Cerebellar nuclear complex (tissue), 1 donor: ENCODE data around the gene RNF151.

Experiments
- DNase-seq, 2 experiments: peaks; one replicate each; lab custom pipeline; 2025; lab: John Stamatoyannopoulos, UW

RNF151 gene

GRCh38 chr16:1992704-1993317 is 26.2 kb downstream of the RNF151 start:
- no peak for DNase-seq

- DNase-seq = no peak
Observed at GRCh38 chr16:1993731-1994131, 27.1 kb downstream of the RNF151 start.

GRCh38 chr16:1997494-1998359 is 31.1 kb downstream of the RNF151 start:
- DNase-seq = no peak

- no peak for DNase-seq
Observed at GRCh38 chr16:1998360-1998835, 31.7 kb downstream of the RNF151 start.

- DNase-seq = no peak
Observed at GRCh38 chr16:1998852-1999801, 32.5 kb downstream of the RNF151 start.

- no peak for DNase-seq
Observed at GRCh38 chr16:1999866-2000514, 33.3 kb downstream of the RNF151 start.

- no peak for DNase-seq
Observed at GRCh38 chr16:2001035-2001434, 34.4 kb downstream of the RNF151 start.

- DNase-seq = no peak
Observed at GRCh38 chr16:2001456-2002355, 35.0 kb downstream of the RNF151 start.

GRCh38 chr16:2002406-2003230 is 36.0 kb downstream of the RNF151 start:
- DNase-seq = no peak

- no peak for DNase-seq
Observed at GRCh38 chr16:2003231-2003826, 36.7 kb downstream of the RNF151 start.

GRCh38 chr16:2003827-2004641 is 37.4 kb downstream of the RNF151 start:
- DNase-seq = peak in 1 of 2 experiments; percentile 46

- DNase-seq = no peak
Observed at GRCh38 chr16:2004795-2005517, 38.3 kb downstream of the RNF151 start.

- peak in 1 of 2 experiments; percentile 18 for DNase-seq
Observed at GRCh38 chr16:2005646-2006045, 39.0 kb downstream of the RNF151 start.

GRCh38 chr16:2006317-2006716 is 39.7 kb downstream of the RNF151 start:
- no peak for DNase-seq

GRCh38 chr16:2007081-2007836 is 40.6 kb downstream of the RNF151 start:
- DNase-seq = no peak

GRCh38 chr16:2008009-2008526 is 41.4 kb downstream of the RNF151 start:
- DNase-seq = no peak
